WTC11 (cell line): ENCODE data around the gene ANKRD65. TPM values are rescaled to one million over a fixed set of nuclear protein-coding genes. Genes with fewer than 3 reads are reported as not detected.

ENCODE experiments used
- ATAC-seq: fragments of 200-7000 bp; cut with Tn5 transposase; 2 replicates; pipeline ENCODE4 v1.10.0; 2021; ENCODE audit warnings: mild to moderate bottlenecking, moderate library complexity
- CTCF ChIA-PET: fragments of 300-600 bp; sonication (Branson Sonifier 250); formaldehyde crosslinking; loops from one replicate; lab custom pipeline; 2021; ENCODE audit warnings: antibody characterized with exemption; lab: Charles Lee
- POLR2A ChIA-PET: fragments of 350-600 bp; sonication (Branson Sonifier 250); formaldehyde crosslinking; loops from one replicate; lab custom pipeline; 2021; ENCODE audit warnings: antibody characterized with exemption; lab: Charles Lee
- DNase-seq: peaks from one replicate; pipeline ENCODE4 v3.0.0; 2021; ENCODE audit warnings: low spot score
- H3K27ac Mint-ChIP-seq: 2 replicates; pipeline ENCODE4 v1.8.0; 2021; ENCODE audit warnings: mixed read lengths
- H3K27me3 Mint-ChIP-seq: 2 replicates; pipeline ENCODE4 v1.8.0; 2021; ENCODE audit warnings: low read depth, mild to moderate bottlenecking, moderate library complexity, mixed read lengths
- H3K36me3 Mint-ChIP-seq: 2 replicates; pipeline ENCODE4 v1.8.0; 2021; ENCODE audit warnings: mixed read lengths
- H3K4me1 Mint-ChIP-seq: 2 replicates; pipeline ENCODE4 v1.8.0; 2022; ENCODE audit warnings: mixed read lengths
- H3K4me3 Mint-ChIP-seq: 2 replicates; pipeline ENCODE4 v1.8.0; 2021; ENCODE audit warnings: mild to moderate bottlenecking, moderate library complexity, mixed read lengths
- H3K9me3 Mint-ChIP-seq: 2 replicates; pipeline ENCODE4 v1.8.0; 2021; ENCODE audit warnings: mixed read lengths
- AR ChIP-seq: fragments of 250-450 bp; sonication (Bioruptor Pico); IDR thresholded peaks from 2 replicates; pipeline ENCODE4 v1.9.0; 2021; ENCODE audit warnings: mild to moderate bottlenecking
- ATF1 ChIP-seq: sonication (generic); formaldehyde crosslinking; IDR thresholded peaks from 2 replicates; pipeline ENCODE4 v1.8.1; 2023; ENCODE audit warnings: mild to moderate bottlenecking, moderate library complexity, missing genetic modification reagents
- CBFB ChIP-seq: sonication (generic); formaldehyde crosslinking; IDR thresholded peaks from 2 replicates; pipeline ENCODE4 v1.8.1; 2022; ENCODE audit warnings: mild to moderate bottlenecking, low read depth, missing genetic modification reagents
- ESRRA ChIP-seq: sonication (generic); formaldehyde crosslinking; IDR thresholded peaks from 2 replicates; pipeline ENCODE4 v1.8.1; 2022; ENCODE audit warnings: mild to moderate bottlenecking, missing genetic modification reagents, borderline replicate concordance
- ETV6 ChIP-seq: sonication (generic); formaldehyde crosslinking; IDR thresholded peaks from 2 replicates; pipeline ENCODE4 v1.8.1; 2022; ENCODE audit warnings: mild to moderate bottlenecking, missing genetic modification reagents
- FOXP1 ChIP-seq: sonication (generic); formaldehyde crosslinking; IDR thresholded peaks from 2 replicates; pipeline ENCODE4 v1.8.0; 2022; ENCODE audit warnings: missing genetic modification reagents, mild to moderate bottlenecking, moderate library complexity, borderline replicate concordance
- GTF2I ChIP-seq: fragments of 250-450 bp; sonication (Bioruptor Pico); conservative IDR thresholded peaks from 2 replicates; pipeline ENCODE4 v1.4.0; 2021; ENCODE audit warnings: mild to moderate bottlenecking
- HMGXB4 ChIP-seq: sonication (generic); formaldehyde crosslinking; IDR thresholded peaks from 2 replicates; pipeline ENCODE4 v1.8.1; 2023; ENCODE audit warnings: mild to moderate bottlenecking, moderate library complexity, missing genetic modification reagents
- KAT7 ChIP-seq: sonication (generic); formaldehyde crosslinking; IDR thresholded peaks from 2 replicates; pipeline ENCODE4 v1.8.1; 2023; ENCODE audit warnings: missing genetic modification reagents, mild to moderate bottlenecking, borderline replicate concordance
- PRRX2 ChIP-seq: fragments of 250-450 bp; sonication (Bioruptor Pico); IDR thresholded peaks from 2 replicates; pipeline ENCODE4 v1.8.0; 2021; ENCODE audit warnings: mild to moderate bottlenecking
- RELA ChIP-seq: sonication (generic); formaldehyde crosslinking; IDR thresholded peaks from 2 replicates; pipeline ENCODE4 v1.8.1; 2022; ENCODE audit warnings: missing genetic modification reagents, mild to moderate bottlenecking, borderline replicate concordance
- RORB ChIP-seq: fragments of 250-450 bp; sonication (Bioruptor Pico); IDR thresholded peaks from 2 replicates; pipeline ENCODE4 v1.9.0; 2021; ENCODE audit warnings: mild to moderate bottlenecking
- SOX15 ChIP-seq: fragments of 250-450 bp; sonication (Bioruptor Pico); IDR thresholded peaks from 2 replicates; pipeline ENCODE4 v1.9.0; 2021; ENCODE audit warnings: mild to moderate bottlenecking
- TEAD4 ChIP-seq: sonication (generic); formaldehyde crosslinking; IDR thresholded peaks from 2 replicates; pipeline ENCODE4 v1.8.0; 2022; ENCODE audit warnings: mild to moderate bottlenecking, missing genetic modification reagents
- USF2 ChIP-seq: sonication (generic); formaldehyde crosslinking; IDR thresholded peaks from 2 replicates; pipeline ENCODE4 v1.8.1; 2023; ENCODE audit warnings: mild to moderate bottlenecking, missing genetic modification reagents, moderate library complexity
- ZMAT4 ChIP-seq: fragments of 250-450 bp; sonication (Bioruptor Pico); IDR thresholded peaks from 2 replicates; pipeline ENCODE4 v1.9.0; 2021; ENCODE audit warnings: mild to moderate bottlenecking
- ZNF263 ChIP-seq: sonication (generic); formaldehyde crosslinking; IDR thresholded peaks from 2 replicates; pipeline ENCODE4 v1.8.1; 2022; ENCODE audit warnings: low read depth, mild to moderate bottlenecking, moderate library complexity, missing genetic modification reagents
- ZNF423 ChIP-seq: fragments of 250-450 bp; sonication (Bioruptor Pico); IDR thresholded peaks from 2 replicates; pipeline ENCODE4 v2.1.2; 2022; ENCODE audit warnings: mild to moderate bottlenecking, moderate library complexity
- total RNA-seq: library from RNA; stranded (reverse); gene quantifications from 3 replicates; pipeline ENCODE4 v1.2.3, GENCODE V29; 2021
- TF ChIP-seq, protein P1 (sequence below): fragments of 200-600 bp; IDR thresholded peaks from 2 replicates; pipeline ENCODE4 v1.8.0; 2022; ENCODE audit warnings: antibody characterized with exemption
- TF ChIP-seq, protein P2 (sequence below): fragments of 250-450 bp; sonication (Bioruptor Pico); conservative IDR thresholded peaks from 2 replicates; pipeline ENCODE4 v1.9.0; 2021; ENCODE audit warnings: mild to moderate bottlenecking
- TF ChIP-seq, protein P3 (sequence below): sonication (generic); formaldehyde crosslinking; IDR thresholded peaks from 2 replicates; pipeline ENCODE4 v1.8.0; 2022; ENCODE audit warnings: mild to moderate bottlenecking, missing genetic modification reagents

The ANKRD65 gene
- total RNA-seq, 1 experiment from 2014 or later = 1.9 TPM

DNA sequence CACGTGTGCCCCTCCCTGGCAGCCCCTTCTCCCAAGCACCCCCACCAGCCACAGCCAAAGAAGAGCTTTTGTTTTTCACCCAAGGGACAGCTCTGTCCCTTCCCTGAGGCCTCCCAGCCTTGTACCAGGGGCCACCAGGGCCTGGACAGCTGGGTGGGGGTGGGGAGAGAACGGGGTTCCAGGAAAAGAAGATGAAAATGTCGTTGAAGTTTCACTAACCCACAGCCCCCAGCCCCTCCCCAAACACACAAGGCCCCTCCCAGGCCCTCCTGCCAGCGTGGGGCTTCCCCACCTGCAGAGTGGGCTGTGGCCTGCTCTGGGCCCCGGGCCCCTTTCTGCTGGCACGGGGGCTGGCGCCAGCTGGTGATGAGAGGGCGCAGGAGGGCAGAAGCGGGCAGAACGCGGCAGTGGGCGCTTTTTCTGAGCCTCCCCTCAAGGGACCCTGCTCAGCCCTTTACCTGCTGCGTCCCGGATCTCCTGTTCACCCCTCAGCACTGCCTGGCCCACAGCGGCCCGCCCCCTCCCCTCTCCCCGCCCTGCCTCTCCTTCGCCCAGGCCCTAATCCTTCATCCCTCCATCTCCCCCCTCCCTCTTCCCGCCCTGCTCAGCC lies 5.5 kb upstream of the ANKRD65 start (continued):
- TF ChIP-seq ESRRA (CRISPR knock-in tag) = no peak
- TF ChIP-seq TEAD4 = no peak
- TF ChIP-seq CBFB (CRISPR knock-in tag) = no peak

DNA sequence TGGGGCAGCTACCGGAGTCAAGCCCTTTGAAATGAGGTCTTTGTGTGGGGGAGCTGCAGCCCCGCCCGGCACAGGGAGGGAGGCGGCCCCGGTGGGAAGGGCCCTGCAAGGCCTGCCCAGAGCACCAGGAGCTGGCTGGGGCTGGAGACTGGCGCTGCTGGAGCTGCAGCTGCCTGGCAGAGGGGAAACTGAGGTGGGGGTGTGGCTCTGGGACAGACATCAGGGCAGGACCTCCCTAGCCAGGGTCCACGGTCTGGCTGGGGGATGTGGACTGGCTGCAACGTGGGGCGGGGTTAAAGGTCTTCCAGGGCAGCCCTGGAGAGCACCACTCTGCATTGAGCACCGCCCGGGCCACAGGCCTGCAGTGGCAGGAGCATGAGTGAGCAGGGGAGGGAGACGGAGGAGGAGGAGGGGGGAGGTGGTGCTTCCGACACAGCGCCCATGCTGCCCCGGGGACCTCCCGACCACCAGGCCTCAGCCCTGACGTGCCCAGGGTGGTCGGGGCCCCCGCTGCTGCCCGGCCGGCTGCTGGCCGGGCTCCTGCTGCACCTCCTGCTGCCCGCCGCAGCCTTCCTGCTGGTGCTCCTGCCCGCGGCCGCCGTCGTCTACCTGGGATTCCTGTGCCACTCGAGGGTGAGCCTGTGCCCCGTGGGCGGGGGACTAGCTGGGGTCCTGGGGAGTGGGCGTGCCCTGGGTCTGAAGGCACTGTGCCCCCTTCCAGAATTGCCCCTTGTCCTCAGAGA lies 4.8 kb upstream of the ANKRD65 start:
- Mint-ChIP-seq H3K27me3 (no peaks in the 10 kb centered on the region), H3K9me3 (no peaks in the 10 kb centered on the region), H3K4me3 (peak overlapping the region; percentile 60), H3K36me3 (no peaks in the 10 kb centered on the region), H3K4me1 (peaks cover 40% of the 10 kb centered on the region), H3K27ac (peak overlapping the region; percentile 65)
- peak; percentile 49 for DNase-seq
- ChIA-PET CTCF (interaction anchor here (1.1 to 1.8 kb wide), 4 partner anchors 15 to 362 kb away, joined by 3 to 7 read pairs (median 4); partner anchors contain the start of gene CCNL2), POLR2A (interaction anchor here (1.2 to 1.5 kb wide), 3 partner anchors 18 to 24 kb away, joined by 3 to 5 read pairs (median 3); no protein-coding TSS in a partner anchor)
- TF ChIP-seq AR (CRISPR knock-in tag) (no peak), RORB (CRISPR knock-in tag) (no peak), ZNF263 (CRISPR knock-in tag) (peak; percentile 83), FOXP1 (CRISPR knock-in tag) (0 out of 2 replicates have a peak, but pooled peaks have one; percentile 14), HMGXB4 (CRISPR knock-in tag) (peak; percentile 41; the same call in 1 of the 2 replicates), RELA (CRISPR knock-in tag) (no peak), ETV6 (0 out of 2 replicates have a peak, but pooled peaks have one; percentile 40), GTF2I (no peak), ZNF423 (peak; percentile 40; the same call in 1 of the 2 replicates), USF2 (CRISPR knock-in tag) (0 out of 2 replicates have a peak, but pooled peaks have one; percentile 5)
- TF ChIP-seq, all 79 proteins: peak for 6
- peak; percentile 47 for ATAC-seq

- Mint-ChIP-seq H3K9me3 (no peaks in the 10 kb centered on the region), H3K36me3 (no peaks in the 10 kb centered on the region), H3K27me3 (no peaks in the 10 kb centered on the region), H3K4me3 (peak overlapping the region; percentile 10; the same call in 1 of the 2 replicates), H3K4me1 (peaks cover 38% of the 10 kb centered on the region), H3K27ac (peak overlapping the region; percentile 74)
- ATAC-seq (no peak), DNase-seq (no peak)
- ChIA-PET CTCF (interaction anchor here (1.1 to 1.8 kb wide), 3 partner anchors 23 to 361 kb away, joined by 3 to 7 read pairs (median 3); partner anchors contain the start of gene CCNL2), POLR2A (interaction anchor here (1.2 to 1.5 kb wide), 2 partner anchors 19 to 23 kb away, joined by 3 to 5 read pairs; no protein-coding TSS in a partner anchor)
- TF ChIP-seq SOX15 (CRISPR knock-in tag) (no peak), ZNF423 (no peak), ATF1 (no peak), KAT7 (no peak), ZMAT4 (no peak), PRRX2 (CRISPR knock-in tag) (no peak)
- TF ChIP-seq, protein P1, sequence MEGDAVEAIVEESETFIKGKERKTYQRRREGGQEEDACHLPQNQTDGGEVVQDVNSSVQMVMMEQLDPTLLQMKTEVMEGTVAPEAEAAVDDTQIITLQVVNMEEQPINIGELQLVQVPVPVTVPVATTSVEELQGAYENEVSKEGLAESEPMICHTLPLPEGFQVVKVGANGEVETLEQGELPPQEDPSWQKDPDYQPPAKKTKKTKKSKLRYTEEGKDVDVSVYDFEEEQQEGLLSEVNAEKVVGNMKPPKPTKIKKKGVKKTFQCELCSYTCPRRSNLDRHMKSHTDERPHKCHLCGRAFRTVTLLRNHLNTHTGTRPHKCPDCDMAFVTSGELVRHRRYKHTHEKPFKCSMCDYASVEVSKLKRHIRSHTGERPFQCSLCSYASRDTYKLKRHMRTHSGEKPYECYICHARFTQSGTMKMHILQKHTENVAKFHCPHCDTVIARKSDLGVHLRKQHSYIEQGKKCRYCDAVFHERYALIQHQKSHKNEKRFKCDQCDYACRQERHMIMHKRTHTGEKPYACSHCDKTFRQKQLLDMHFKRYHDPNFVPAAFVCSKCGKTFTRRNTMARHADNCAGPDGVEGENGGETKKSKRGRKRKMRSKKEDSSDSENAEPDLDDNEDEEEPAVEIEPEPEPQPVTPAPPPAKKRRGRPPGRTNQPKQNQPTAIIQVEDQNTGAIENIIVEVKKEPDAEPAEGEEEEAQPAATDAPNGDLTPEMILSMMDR = no peak
- TF ChIP-seq, protein P2, sequence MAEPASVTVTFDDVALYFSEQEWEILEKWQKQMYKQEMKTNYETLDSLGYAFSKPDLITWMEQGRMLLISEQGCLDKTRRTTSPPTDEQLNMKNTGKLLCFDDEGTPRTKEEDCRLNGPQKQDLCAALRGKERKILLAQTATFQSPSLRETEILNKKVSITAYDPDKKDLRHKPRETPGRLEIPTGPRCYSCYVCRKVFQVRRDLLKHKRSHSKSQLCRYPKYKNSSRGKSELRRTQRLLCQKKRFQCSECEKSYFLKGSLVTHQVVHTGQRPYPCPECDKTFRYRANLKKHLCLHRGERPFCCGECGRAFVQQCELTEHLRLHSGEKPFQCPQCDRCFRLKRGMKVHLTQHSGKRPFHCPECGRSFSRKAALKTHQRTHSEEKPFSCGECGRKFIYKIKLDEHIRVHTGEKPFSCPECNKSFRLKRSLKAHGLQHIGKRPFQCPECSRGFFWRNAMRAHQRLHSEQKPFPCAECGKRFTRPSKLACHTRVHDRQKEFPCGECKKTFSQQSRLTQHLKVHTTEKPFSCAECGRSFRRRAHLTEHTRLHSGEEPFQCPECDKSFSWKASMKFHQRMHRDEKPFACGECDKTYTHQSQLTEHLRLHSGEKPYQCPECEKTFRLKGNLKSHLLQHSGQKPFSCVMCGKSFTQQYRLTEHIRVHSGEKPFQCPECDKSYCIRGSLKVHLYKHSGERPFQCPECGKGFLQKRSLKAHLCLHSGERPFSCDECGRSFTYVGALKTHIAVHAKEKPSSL = no peak
- TF ChIP-seq, protein P3, sequence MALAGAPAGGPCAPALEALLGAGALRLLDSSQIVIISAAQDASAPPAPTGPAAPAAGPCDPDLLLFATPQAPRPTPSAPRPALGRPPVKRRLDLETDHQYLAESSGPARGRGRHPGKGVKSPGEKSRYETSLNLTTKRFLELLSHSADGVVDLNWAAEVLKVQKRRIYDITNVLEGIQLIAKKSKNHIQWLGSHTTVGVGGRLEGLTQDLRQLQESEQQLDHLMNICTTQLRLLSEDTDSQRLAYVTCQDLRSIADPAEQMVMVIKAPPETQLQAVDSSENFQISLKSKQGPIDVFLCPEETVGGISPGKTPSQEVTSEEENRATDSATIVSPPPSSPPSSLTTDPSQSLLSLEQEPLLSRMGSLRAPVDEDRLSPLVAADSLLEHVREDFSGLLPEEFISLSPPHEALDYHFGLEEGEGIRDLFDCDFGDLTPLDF (CRISPR knock-in tag) = no peak
These were observed 4.3 kb upstream of the ANKRD65 start for GRCh38 chr1:1425426-1425752.
